HepG2 (cell line): ENCODE data around the gene BET1L. TPM values are rescaled to one million over a fixed set of nuclear protein-coding genes. Genes with fewer than 3 reads are reported as not detected.
A peak's percentile ranks its signal among the peaks of the same experiment; 100 is the strongest.

Source experiments
- ASH2L ChIP-seq: fragments of 300-600, 200-600 bp; sonication (generic); IDR thresholded peaks from 2 replicates; pipeline ENCODE4 v1.7.0; 2017; ENCODE audit warnings: low read depth, mild to moderate bottlenecking, moderate library complexity, mixed read lengths, low read length; ENCODE audit not compliant: insufficient read length
- DNMT3B ChIP-seq: conservative IDR thresholded peaks from 2 replicates; pipeline ENCODE4 v1.6.1; 2016; ENCODE audit warnings: missing biosample characterization, control low read depth
- DRAP1 ChIP-seq: IDR thresholded peaks from 2 replicates; pipeline ENCODE4 v1.6.1; 2016; ENCODE audit warnings: missing genetic modification reagents, missing compliant biosample characterization
- FOXP1 ChIP-seq, 2 experiments: fragments of 450-650 bp in 1 of 2; IDR thresholded peaks; 2 replicates each; pipeline ENCODE4 v1.6.1; 2017 to 2018; ENCODE audit warnings: antibody characterized with exemption in 1 of 2
- HMGXB4 ChIP-seq, 2 experiments: sonication (generic) in 1 of 2; formaldehyde crosslinking in 1 of 2; IDR thresholded peaks; 2 replicates each; pipeline versions ENCODE4 v1.4.0 to v1.6.1; 2018 to 2020; ENCODE audit warnings: missing genetic modification reagents in 2 of 2, borderline replicate concordance in 1 of 2, low read depth in 1 of 2, mild to moderate bottlenecking in 1 of 2, missing biosample characterization in 1 of 2
- IRX3 ChIP-seq: sonication (generic); formaldehyde crosslinking; IDR thresholded peaks from 2 replicates; pipeline ENCODE4 v1.8.1; 2023; ENCODE audit warnings: mild to moderate bottlenecking, low read depth, missing genetic modification reagents, borderline replicate concordance
- KLF11 ChIP-seq: IDR thresholded peaks from 2 replicates; pipeline ENCODE4 v1.6.1; 2016; ENCODE audit warnings: missing compliant biosample characterization
- MED1 ChIP-seq: sonication (generic); formaldehyde crosslinking; IDR thresholded peaks from 2 replicates; pipeline ENCODE4 v1.4.0; 2020; ENCODE audit warnings: missing genetic modification reagents
- MXI1 ChIP-seq: IDR thresholded peaks from 3 replicates; pipeline ENCODE4 v1.6.1; 2012; ENCODE audit warnings: low read depth, low read length, inconsistent platforms, borderline replicate concordance
- MYPOP ChIP-seq: sonication (generic); formaldehyde crosslinking; IDR thresholded peaks from 2 replicates; pipeline ENCODE4 v1.8.1; 2023; ENCODE audit warnings: mild to moderate bottlenecking, moderate library complexity, missing genetic modification reagents
- RXRA ChIP-seq: sonication (generic); formaldehyde crosslinking; IDR thresholded peaks from 2 replicates; pipeline ENCODE4 v1.5.1; 2020; ENCODE audit warnings: missing genetic modification reagents
- TFE3 ChIP-seq: IDR thresholded peaks from 2 replicates; pipeline ENCODE4 v1.6.1; 2016
- ZBTB43 ChIP-seq: sonication (generic); formaldehyde crosslinking; conservative IDR thresholded peaks from 2 replicates; pipeline ENCODE4 v1.4.0; 2020; ENCODE audit warnings: missing genetic modification reagents
- ZNF101 ChIP-seq: sonication (generic); formaldehyde crosslinking; IDR thresholded peaks from 2 replicates; pipeline ENCODE4 v1.4.0; 2020; ENCODE audit warnings: mild to moderate bottlenecking, low read depth, missing genetic modification reagents, borderline replicate concordance
- ZNF138 ChIP-seq: sonication (generic); formaldehyde crosslinking; IDR thresholded peaks from 2 replicates; pipeline ENCODE4 v1.5.0; 2020; ENCODE audit warnings: mild to moderate bottlenecking, low read depth, missing genetic modification reagents
- ZNF496 ChIP-seq: sonication (generic); formaldehyde crosslinking; IDR thresholded peaks from 2 replicates; pipeline ENCODE4 v1.8.1; 2023; ENCODE audit warnings: mild to moderate bottlenecking, moderate library complexity, missing genetic modification reagents; ENCODE audit not compliant: insufficient replicate concordance
- ZNF572 ChIP-seq: sonication (generic); formaldehyde crosslinking; IDR thresholded peaks from 2 replicates; pipeline ENCODE4 v1.5.1; 2020; ENCODE audit warnings: mild to moderate bottlenecking, missing genetic modification reagents
- ZNF652 ChIP-seq: IDR thresholded peaks from 2 replicates; pipeline ENCODE4 v1.6.1; 2016; ENCODE audit warnings: low read depth, borderline replicate concordance
- ZNF704 ChIP-seq: sonication (generic); formaldehyde crosslinking; IDR thresholded peaks from 2 replicates; pipeline ENCODE4 v1.8.1; 2023; ENCODE audit warnings: mild to moderate bottlenecking, inconsistent platforms, moderate library complexity, missing genetic modification reagents, borderline replicate concordance
- ZNF878 ChIP-seq: sonication (generic); formaldehyde crosslinking; IDR thresholded peaks from 2 replicates; pipeline ENCODE4 v1.8.1; 2023; ENCODE audit warnings: mild to moderate bottlenecking, missing genetic modification reagents, moderate library complexity
- ZSCAN25 ChIP-seq: sonication (generic); formaldehyde crosslinking; IDR thresholded peaks from 2 replicates; pipeline ENCODE4 v1.8.0; 2022; ENCODE audit warnings: mild to moderate bottlenecking, missing genetic modification reagents
- polyA plus RNA-seq, 8 experiments: library from polyadenylated mRNA; depleted of rRNA in 3 of 8; stranded (reverse) in 7 of 8; unstranded in 1 of 8; fragments of >200 nt; fragmentation: Illumina TruSeq in 4 of 8; extraction: Trizol in 4 of 8; gene quantifications; 2 replicates each; pipeline versions ENCODE4 v1.2.1 to v1.2.3, GENCODE V29; 2011 to 2016; ENCODE audit warnings: low read depth in 4 of 8, missing spikeins in 1 of 8, mixed read lengths in 1 of 8; ENCODE audit not compliant: insufficient read depth in 1 of 8
- total RNA-seq, 5 experiments: library from RNA; depleted of rRNA; stranded (reverse); fragments of >200 nt; fragmentation: Illumina TruSeq; extraction: Trizol; gene quantifications; 2 replicates each; pipeline ENCODE4 v1.2.3, GENCODE V29; 2016; ENCODE audit warnings: low read depth in 1 of 5

Gene BET1L
- total and polyA plus RNA-seq, 2 of the 13 experiments (the other 11 are each of a cell fraction or from before 2014, with no cell fraction given): 26.2 to 59.6 TPM

- TF ChIP-seq HMGXB4 (CRISPR knock-in tag; IDR thresholded peaks at IDR 0.05; ENCODE audit: borderline replicate concordance in 1 of 2, low read depth in 1 of 2): peak in 1 of 2 experiments; percentile 50; a peak in 2 of 4 replicates
- peak; percentile 68; the same call in 1 of the 3 replicates for TF ChIP-seq MXI1
- TF ChIP-seq MYPOP: no peak
- peak; percentile 43; the same call in 1 of the 2 replicates for TF ChIP-seq MED1 (CRISPR knock-in tag)
- TF ChIP-seq ZNF572 (CRISPR knock-in tag): 0 out of 2 replicates have a peak, but pooled peaks have one; percentile 49
- TF ChIP-seq ZNF496 (CRISPR knock-in tag): no peak
- no peak for TF ChIP-seq FOXP1 (IDR thresholded peaks at IDR 0.05)
- no peak for TF ChIP-seq FOXP1 (CRISPR knock-in tag; IDR thresholded peaks at IDR 0.05)
- TF ChIP-seq ZNF138 (CRISPR knock-in tag): no peak
- TF ChIP-seq IRX3: no peak
- no peak for TF ChIP-seq DRAP1
- TF ChIP-seq ZNF101 (CRISPR knock-in tag): no peak
- no peak for TF ChIP-seq ZNF878 (CRISPR knock-in tag)
- no peak for TF ChIP-seq KLF11 (CRISPR knock-in tag)
- 0 out of 2 replicates have a peak, but pooled peaks have one; percentile 29 for TF ChIP-seq RXRA
- TF ChIP-seq DNMT3B (CRISPR knock-in tag): no peak
- TF ChIP-seq TFE3 (CRISPR knock-in tag): no peak
- 0 out of 2 replicates have a peak, but pooled peaks have one; percentile 7 for TF ChIP-seq ZNF704 (CRISPR knock-in tag)
- 0 out of 2 replicates have a peak, but pooled peaks have one; percentile 40 for TF ChIP-seq ZBTB43 (CRISPR knock-in tag)
- peak; percentile 79 for TF ChIP-seq ASH2L
- TF ChIP-seq ZNF652: no peak
- 0 out of 2 replicates have a peak, but pooled peaks have one; percentile 10 for TF ChIP-seq ZSCAN25 (CRISPR knock-in tag)
Observed at GRCh38 chr11:235997-236773, 29.0 kb upstream of the BET1L start, which contains the start of gene SIRT3 (continued).
